ENCODE data around the gene CPED1.

CPED1 gene

GRCh38 chr7:121186746-121187145 lies 198.2 kb downstream of the CPED1 start:
- TF ChIP-seq CTCF (IDR thresholded peaks at IDR 0.05; ENCODE audit: low read depth, low read length): no peak
- no peak for DNase-seq (ENCODE audit: extremely low read depth, low read depth)

- no peak for TF ChIP-seq CTCF (IDR thresholded peaks at IDR 0.05; ENCODE audit: low read depth, low read length)
- no peak for DNase-seq (ENCODE audit: extremely low read depth, low read depth)
Observed at GRCh38 chr7:121187222-121187621, 198.7 kb downstream of the CPED1 start.

GRCh38 chr7:121187676-121188075 lies 199.2 kb downstream of the CPED1 start:
- no peak for TF ChIP-seq CTCF (IDR thresholded peaks at IDR 0.05; ENCODE audit: low read depth, low read length)

GRCh38 chr7:121192834-121193233 lies 204.3 kb downstream of the CPED1 start:
- no peak for DNase-seq (ENCODE audit: extremely low read depth, low read depth)
- TF ChIP-seq CTCF (IDR thresholded peaks at IDR 0.05; ENCODE audit: low read depth, low read length): no peak

More at GRCh38 chr7:121187676-121188075, 199.2 kb downstream of the CPED1 start:
- no peak for DNase-seq (ENCODE audit: extremely low read depth, low read depth)

- DNase-seq (ENCODE audit: extremely low read depth, low read depth): no peak
- TF ChIP-seq CTCF (IDR thresholded peaks at IDR 0.05; ENCODE audit: low read depth, low read length): no peak
Observed at GRCh38 chr7:121195010-121195409, 206.5 kb downstream of the CPED1 start.

- DNase-seq (ENCODE audit: extremely low read depth, low read depth): no peak
- no peak for TF ChIP-seq CTCF (IDR thresholded peaks at IDR 0.05; ENCODE audit: low read depth, low read length)
Observed at GRCh38 chr7:121195874-121196273, 207.4 kb downstream of the CPED1 start.

GRCh38 chr7:121196286-121196685 lies 207.8 kb downstream of the CPED1 start:
- no peak for TF ChIP-seq CTCF (IDR thresholded peaks at IDR 0.05; ENCODE audit: low read depth, low read length)
- DNase-seq (ENCODE audit: extremely low read depth, low read depth): no peak

Data from AG09319 (cell line).